HS-5 (cell line): ENCODE results near the gene WNT4.
"Not testable (repeated sequence)": the region's sequence is repeated elsewhere in the genome, so short reads cannot be mapped to it uniquely, and the experiment has no call there.

Experiments
- DNase-seq: peaks from one replicate; pipeline ENCODE4 v3.0.0-alpha.2; 2012; ENCODE audit warnings: low read depth

Gene WNT4

GRCh38 chr1:22108339-22109105 lies 34.4 kb downstream of the WNT4 start:
- DNase-seq = no peak

DNA sequence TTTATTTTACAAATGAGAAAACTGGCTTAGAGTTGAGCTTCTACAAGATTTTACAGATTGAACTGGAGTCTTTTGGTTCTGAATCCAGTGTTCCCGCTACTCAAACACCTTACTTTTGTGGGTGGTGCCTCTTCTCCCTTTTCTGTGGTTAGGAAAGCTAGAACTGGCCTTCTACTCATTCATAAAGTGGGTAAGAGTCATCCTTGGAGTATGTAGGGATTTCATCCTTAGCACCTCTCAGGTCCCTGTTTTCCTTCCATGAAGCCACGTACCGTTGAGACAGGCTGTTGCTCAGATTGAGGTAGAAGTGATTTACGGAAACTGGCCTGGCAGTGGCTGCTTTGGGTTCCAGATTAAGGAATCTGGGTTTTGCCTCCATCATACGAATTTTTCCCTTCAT lies 35.8 kb downstream of the WNT4 start:
- no peak for DNase-seq

DNA sequence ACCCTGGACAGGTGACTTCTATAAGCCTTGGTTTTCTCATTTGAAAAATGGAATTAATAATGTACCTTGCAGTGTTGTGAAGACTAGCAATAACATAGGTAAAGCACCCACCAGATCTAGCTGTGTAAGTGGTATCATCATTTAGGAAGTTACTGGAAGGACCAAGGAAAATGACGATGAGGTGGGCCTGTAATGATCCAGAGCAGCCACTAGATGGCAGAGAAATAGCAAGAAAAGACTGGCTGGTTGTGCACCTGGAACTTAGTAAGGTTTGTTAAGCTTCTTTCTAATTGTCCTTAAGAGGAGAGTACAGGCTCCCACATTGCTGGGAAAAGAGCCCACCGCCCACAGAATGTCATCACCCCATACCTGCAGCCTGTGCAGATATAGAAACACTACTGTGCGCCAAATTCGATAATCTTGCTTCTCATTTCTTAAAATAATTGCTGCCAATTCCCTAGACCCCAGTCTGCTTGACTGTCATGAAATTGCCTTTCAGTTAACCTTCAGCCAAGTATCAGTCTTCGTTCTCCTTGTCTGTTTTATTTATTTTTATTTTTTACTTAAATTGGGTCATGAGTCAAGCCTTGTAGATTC lies 37.2 kb downstream of the WNT4 start:
- DNase-seq = no peak

DNA sequence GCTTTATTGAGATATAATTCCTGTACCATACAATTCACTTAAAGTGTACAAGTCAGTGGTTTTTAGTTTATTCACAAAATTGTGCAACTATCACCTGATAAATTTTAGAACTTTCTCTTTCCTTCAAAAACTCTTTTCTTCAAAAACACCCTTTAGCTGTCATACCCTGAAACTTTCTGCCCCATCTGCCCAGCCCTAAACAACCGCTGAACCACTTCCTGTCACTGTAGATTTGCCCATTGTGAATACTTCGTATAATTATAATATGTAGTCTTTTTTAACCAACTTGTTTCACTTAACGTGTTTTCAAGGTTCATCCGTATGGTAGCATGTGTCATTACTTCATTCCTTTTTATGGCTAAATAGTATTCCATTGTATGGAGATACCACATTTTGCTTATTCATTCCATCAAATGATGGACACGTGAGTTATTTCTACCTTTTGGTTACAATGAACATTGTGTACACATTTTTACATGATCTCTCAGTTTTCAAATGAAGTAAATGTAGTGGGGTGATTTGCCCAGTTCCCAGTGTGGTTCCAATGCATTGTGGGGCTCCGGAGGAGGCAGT lies 37.9 kb downstream of the WNT4 start:
- DNase-seq = no peak

- DNase-seq = no peak
Measured at GRCh38 chr1:22104094-22104493, 38.8 kb downstream of the WNT4 start.

DNA sequence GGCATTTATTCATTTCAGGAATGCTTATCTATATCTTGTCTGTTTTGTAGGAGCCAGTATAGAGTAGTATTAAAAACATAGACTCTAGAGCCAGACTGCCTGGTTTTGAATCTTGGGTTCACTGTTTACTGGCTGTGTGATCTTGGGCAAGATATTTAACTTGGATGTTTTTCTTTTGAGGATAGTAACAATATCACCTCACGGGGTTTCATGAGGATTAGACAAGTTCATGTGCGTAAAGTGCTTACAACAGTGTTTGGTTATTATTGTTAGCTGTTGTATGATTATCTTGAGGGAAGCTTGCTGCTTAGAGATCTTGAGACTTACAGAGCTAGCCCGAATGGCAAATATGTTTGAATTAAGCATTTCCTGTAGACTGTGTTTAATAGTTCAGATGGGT lies 40.2 kb downstream of the WNT4 start:
- DNase-seq = no peak

DNA sequence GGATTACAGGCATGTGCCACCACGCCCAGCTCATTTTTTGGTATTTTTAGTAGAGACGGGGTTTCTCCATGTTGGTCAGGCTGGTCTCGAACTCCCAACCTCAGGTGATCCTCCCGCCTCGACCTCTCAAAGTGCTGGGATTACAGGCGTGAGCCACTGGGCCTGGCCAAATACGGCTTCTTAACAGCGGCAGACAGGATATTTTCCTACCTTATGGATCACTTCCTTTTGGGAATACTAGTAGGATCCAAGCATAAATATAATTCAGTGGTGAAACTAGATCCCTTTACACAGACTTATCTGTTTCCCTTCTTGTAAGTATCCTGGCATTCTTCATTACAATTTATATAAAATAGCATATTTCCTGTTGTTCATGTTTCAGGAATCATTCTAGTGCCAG lies 40.9 kb downstream of the WNT4 start:
- DNase-seq = no peak

- DNase-seq = no peak
Measured at GRCh38 chr1:22101199-22101598, 41.7 kb downstream of the WNT4 start.

- DNase-seq = no peak
Measured at GRCh38 chr1:22100168-22100567, 42.7 kb downstream of the WNT4 start.

DNA sequence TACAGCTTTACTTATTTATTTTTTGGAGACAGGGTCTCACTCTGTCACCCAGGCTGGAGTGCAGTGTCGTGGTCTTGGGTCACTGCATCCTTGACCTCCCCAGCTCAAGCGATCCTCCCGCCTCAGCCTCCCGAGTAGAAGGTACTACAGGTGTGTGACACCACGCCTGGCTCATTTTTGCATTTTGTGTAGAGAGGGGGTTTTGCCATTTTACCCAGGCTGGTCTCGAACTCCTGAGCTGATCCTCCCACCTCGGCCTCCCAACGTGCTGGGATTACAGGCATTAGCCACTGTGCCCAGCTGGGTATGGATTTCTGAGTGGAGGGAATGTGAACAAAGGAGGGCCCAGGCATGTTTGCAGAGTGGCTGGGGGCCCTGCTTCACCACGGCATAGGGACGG lies 44.1 kb downstream of the WNT4 start:
- no peak for DNase-seq

DNA sequence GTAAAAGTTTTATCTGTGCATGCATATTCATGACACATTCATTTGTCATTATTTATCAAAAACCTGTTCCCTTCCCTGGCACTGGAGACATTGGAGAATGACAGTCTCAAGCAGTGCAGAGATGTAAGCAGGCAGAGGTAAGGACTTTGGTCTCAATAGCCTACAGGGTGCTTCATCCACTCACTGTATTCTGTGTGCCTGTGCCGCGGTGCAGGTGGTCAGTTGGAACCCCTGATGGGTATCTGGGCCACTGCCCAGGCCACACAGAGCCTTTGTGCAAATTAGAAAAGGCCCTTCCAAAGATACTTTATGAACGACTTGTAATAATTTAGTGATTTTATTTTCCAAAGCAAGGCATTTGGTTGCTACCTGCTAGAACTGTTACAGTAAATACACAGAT lies 46.4 kb downstream of the WNT4 start:
- no peak for DNase-seq

GRCh38 chr1:22096036-22096435 lies 46.9 kb downstream of the WNT4 start:
- no peak for DNase-seq

DNA sequence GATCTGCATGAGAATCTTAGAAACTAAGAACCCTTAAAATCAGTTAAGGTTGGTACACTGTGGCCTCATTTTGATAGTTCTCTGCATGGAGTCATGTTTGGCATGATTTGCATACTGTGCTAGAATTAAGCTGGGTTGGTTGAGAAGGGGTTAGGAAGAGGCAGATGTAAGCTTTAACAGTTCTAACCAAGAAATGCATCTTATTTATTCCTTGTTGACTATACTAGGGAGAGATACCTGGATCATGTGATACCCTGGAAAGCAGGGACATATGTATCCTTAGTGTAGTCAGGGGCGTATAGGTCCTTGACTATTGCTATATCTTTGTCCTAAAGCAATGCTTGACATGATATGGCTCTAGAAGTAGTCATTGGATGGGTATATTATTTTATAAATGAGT lies 49.4 kb downstream of the WNT4 start:
- DNase-seq = no peak

DNA sequence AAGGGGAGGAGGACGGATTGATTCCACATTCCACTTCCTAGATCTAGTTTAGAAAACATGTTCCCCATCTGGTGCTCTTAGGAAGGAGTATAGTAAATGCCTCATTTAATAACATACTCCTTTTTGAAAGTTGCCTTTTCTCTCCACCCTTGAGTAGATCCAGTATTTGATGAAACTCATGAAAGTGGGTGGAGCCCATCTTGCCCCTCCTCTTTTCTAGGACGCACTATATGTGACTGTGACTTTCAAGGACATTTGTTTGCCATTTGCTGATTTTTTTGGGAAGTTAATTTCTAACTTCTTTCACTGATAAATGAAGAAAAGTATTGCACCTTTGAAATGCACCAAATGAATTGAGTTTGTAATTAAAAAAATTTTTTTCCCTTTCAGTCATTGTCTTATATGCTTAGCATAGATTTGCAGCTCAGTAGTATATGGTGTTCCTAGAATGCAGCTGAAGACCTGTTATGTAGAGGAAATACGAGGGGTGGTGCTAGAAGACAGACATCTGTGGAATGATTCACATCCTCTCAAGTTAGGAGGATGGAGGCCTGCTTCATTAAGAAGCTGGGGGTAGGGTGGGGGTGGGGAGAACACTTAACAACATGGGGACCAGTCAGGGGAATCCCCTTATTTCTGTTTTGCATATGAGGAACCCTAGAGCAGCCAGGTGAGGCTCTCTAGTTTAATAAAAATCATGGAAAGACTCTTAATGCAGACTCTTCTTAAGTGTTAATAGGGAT lies 50.7 kb downstream of the WNT4 start:
- DNase-seq = not testable (repeated sequence)

DNA sequence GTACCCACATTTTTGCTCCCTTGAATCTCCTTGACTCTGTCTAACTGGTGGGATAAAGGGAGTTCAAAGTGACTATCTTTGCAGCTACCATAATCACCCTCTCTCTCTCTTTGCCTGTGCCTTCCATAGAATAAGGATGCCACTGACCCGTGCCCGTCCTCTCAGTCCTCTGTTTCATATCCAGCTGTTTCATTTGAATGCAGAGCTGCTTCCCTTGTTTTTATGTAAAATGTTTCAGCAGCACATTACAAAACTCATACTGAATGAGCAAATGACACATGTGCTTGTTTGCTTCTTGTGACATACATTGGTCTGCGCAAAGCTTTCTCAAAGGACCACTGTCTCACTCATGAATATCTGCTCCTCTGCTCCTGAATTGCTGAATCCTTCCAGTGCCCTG lies 52.0 kb downstream of the WNT4 start:
- no peak for DNase-seq

- DNase-seq = no peak
Measured at GRCh38 chr1:22089787-22090186, 53.1 kb downstream of the WNT4 start.

- no peak for DNase-seq
Measured at GRCh38 chr1:22089134-22089571, 53.7 kb downstream of the WNT4 start.

DNA sequence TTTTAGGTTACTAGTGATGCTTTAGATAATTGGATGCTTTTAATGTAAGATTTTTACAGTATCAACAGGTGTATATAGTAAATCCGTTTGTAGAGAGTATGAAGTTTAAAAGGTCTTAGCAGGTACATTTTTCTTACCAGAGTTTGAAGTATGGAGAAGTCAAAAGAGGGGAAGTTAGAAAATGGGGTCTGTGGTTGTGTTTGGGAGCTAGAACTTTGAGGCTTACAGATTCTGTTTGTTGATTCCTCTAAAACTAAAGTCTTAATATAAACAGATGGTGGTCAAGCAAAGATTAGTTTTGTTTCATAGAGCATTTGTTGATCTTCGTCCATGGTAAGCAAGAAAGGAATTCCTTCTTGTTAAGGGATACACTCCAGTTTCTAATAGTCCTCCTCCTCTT lies 54.6 kb downstream of the WNT4 start:
- no peak for DNase-seq

DNA sequence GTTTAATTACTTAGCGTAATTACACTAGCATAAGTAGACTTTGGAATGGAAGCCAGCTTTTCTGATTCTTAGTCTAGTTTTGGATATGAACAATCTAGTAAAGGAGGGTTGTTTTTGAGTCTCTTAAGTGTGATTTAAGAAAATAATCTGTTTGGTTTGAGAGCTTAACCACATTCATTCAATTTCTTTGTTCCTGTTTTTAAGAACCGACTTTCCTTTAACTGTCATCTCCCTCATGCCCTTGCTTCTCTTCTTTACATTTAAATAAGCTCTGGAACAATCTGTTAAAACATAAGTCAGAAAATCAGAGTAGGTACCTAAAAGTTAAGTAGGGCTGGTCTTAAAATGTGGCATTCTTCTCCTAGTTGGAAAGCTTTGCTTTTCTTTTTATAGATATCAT lies 62.7 kb downstream of the WNT4 start:
- no peak for DNase-seq

DNA sequence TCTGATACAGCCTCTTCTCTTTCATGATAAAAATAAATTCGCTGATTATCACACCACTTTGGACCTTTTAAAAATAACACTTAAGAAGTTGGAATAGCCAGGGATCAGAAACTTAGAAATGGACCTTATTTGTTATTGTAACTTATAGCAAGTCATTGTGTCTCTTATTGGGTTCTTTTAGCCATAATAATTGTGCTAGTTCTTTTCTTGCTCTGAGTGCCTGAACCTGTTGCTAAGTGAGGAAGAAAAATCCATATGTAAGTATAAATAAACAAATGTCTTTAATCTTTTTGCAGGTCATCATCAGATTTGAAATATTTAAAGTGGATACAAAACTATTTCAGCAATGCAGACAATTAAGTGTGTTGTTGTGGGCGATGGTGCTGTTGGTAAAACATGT lies 64.8 kb downstream of the WNT4 start:
- no peak for DNase-seq

DNA sequence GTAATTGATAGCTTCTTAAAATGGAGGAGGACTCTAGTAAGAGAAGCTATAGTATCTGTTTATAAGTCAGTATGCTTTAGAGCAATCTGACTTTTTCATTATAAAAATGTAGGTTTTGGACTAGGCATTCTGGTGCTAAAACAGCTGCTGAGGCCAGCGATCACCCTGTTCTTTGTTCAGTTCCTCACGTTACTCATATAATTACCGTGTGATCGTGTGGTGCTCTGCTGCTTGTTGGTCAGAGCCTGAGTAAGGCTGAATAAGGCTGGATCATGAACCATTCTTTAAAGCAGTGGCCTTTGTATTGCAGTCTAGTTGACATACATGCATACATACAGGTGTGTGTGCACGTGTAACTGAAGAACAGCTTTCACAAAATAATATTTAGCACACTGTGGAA lies 65.2 kb downstream of the WNT4 start:
- no peak for DNase-seq

GRCh38 chr1:22076346-22076745 lies 66.6 kb downstream of the WNT4 start:
- no peak for DNase-seq

- no peak for DNase-seq
Measured at GRCh38 chr1:22075718-22076117, 67.2 kb downstream of the WNT4 start.
